SK-N-SH treated with all-trans-retinoic acid at 6 μM for 48 hours (cell line): ENCODE results near the gene UROS.

Source experiments
- ATAC-seq: fragments of 200-7000 bp; cut with Tn5 transposase; 3 replicates; pipeline ENCODE4 v1.9.1; 2020; ENCODE audit warnings: mild to moderate bottlenecking, moderate library complexity
- BACH2 ChIP-seq: fragments of 250-450 bp; sonication (Bioruptor Pico); IDR thresholded peaks from 2 replicates; pipeline ENCODE4 v1.9.0; 2021; ENCODE audit warnings: mild to moderate bottlenecking, borderline replicate concordance
- CREB5 ChIP-seq: fragments of 250-450 bp; sonication (Bioruptor Pico); IDR thresholded peaks from 2 replicates; pipeline ENCODE4 v1.5.1; 2020; ENCODE audit warnings: low read depth, mild to moderate bottlenecking, moderate library complexity
- CSDC2 ChIP-seq: fragments of 250-450 bp; sonication (Bioruptor Pico); IDR thresholded peaks from 2 replicates; pipeline ENCODE4 v1.5.0; 2020; ENCODE audit warnings: mild to moderate bottlenecking, moderate library complexity
- CSRNP3 ChIP-seq: fragments of 250-450 bp; sonication (Bioruptor Pico); IDR thresholded peaks from 2 replicates; pipeline ENCODE4 v1.5.1; 2021; ENCODE audit warnings: mild to moderate bottlenecking, moderate library complexity
- ESRRG ChIP-seq: fragments of 250-450 bp; sonication (Bioruptor Pico); IDR thresholded peaks from 2 replicates; pipeline ENCODE4 v1.6.1; 2021; ENCODE audit warnings: mild to moderate bottlenecking
- ISL1 ChIP-seq: fragments of 250-450 bp; sonication (Bioruptor Pico); IDR thresholded peaks from 2 replicates; pipeline ENCODE4 v2.1.2; 2022; ENCODE audit warnings: mild to moderate bottlenecking, moderate library complexity
- OSR1 ChIP-seq: fragments of 250-450 bp; sonication (Bioruptor Pico); IDR thresholded peaks from 2 replicates; pipeline ENCODE4 v1.8.0; 2022; ENCODE audit warnings: moderate library complexity, mild to moderate bottlenecking, inconsistent platforms
- PATZ1 ChIP-seq: fragments of 250-450 bp; sonication (Bioruptor Pico); IDR thresholded peaks from 2 replicates; pipeline ENCODE4 v1.8.0; 2020; ENCODE audit warnings: mild to moderate bottlenecking, moderate library complexity, borderline replicate concordance
- POU6F1 ChIP-seq: fragments of 250-450 bp; sonication (Bioruptor Pico); IDR thresholded peaks from 2 replicates; pipeline ENCODE4 v1.8.0; 2021; ENCODE audit warnings: low read depth, mild to moderate bottlenecking, moderate library complexity, borderline replicate concordance
- PPARA ChIP-seq: fragments of 250-450 bp; sonication (Bioruptor Pico); IDR thresholded peaks from 2 replicates; pipeline ENCODE4 v1.5.0; 2020; ENCODE audit warnings: mild to moderate bottlenecking, borderline replicate concordance
- RARB ChIP-seq: fragments of 250-450 bp; sonication (Bioruptor Pico); IDR thresholded peaks from 2 replicates; pipeline ENCODE4 v1.8.0; 2021; ENCODE audit warnings: mild to moderate bottlenecking, moderate library complexity
- SNAI2 ChIP-seq: fragments of 250-450 bp; sonication (Bioruptor Pico); IDR thresholded peaks from 2 replicates; pipeline ENCODE4 v1.5.0; 2020; ENCODE audit warnings: mild to moderate bottlenecking, moderate library complexity
- TCF4 ChIP-seq: fragments of 250-450 bp; sonication (Bioruptor Pico); IDR thresholded peaks from 2 replicates; pipeline ENCODE4 v1.8.0; 2021; ENCODE audit warnings: mild to moderate bottlenecking, moderate library complexity, borderline replicate concordance
- TOX ChIP-seq: fragments of 250-450 bp; sonication (Bioruptor Pico); IDR thresholded peaks from 2 replicates; pipeline ENCODE4 v1.8.0; 2021; ENCODE audit warnings: mild to moderate bottlenecking, moderate library complexity, borderline replicate concordance
- TSHZ2 ChIP-seq: fragments of 250-450 bp; sonication (Bioruptor Pico); IDR thresholded peaks from 2 replicates; pipeline ENCODE4 v1.5.0; 2020; ENCODE audit warnings: mild to moderate bottlenecking, moderate library complexity
- ZC3H10 ChIP-seq: fragments of 250-450 bp; sonication (Bioruptor Pico); IDR thresholded peaks from 2 replicates; pipeline ENCODE4 v1.5.1; 2021; ENCODE audit warnings: mild to moderate bottlenecking, moderate library complexity
- ZFP3 ChIP-seq: fragments of 250-450 bp; sonication (Bioruptor Pico); IDR thresholded peaks from 2 replicates; pipeline ENCODE4 v1.5.0; 2020; ENCODE audit warnings: mild to moderate bottlenecking, moderate library complexity
- ZNF565 ChIP-seq: fragments of 450-650 bp; formaldehyde crosslinking; conservative IDR thresholded peaks from 2 replicates; pipeline ENCODE4 v1.5.0; 2020; ENCODE audit warnings: low read depth, mild to moderate bottlenecking, moderate library complexity
- ZNF70 ChIP-seq: fragments of 450-650 bp; formaldehyde crosslinking; IDR thresholded peaks from 2 replicates; pipeline ENCODE4 v1.5.0; 2020; ENCODE audit warnings: mild to moderate bottlenecking, moderate library complexity
- ZNF8 ChIP-seq: fragments of 450-650 bp; formaldehyde crosslinking; IDR thresholded peaks from 2 replicates; pipeline ENCODE4 v1.5.0; 2020; ENCODE audit warnings: mild to moderate bottlenecking, moderate library complexity

The UROS gene

GRCh38 chr10:125739994-125740679 lies 82.9 kb downstream of the UROS start:
- TF ChIP-seq ZNF565 (CRISPR knock-in tag) (no peak), CSDC2 (CRISPR knock-in tag) (no peak), POU6F1 (CRISPR knock-in tag) (no peak), ESRRG (CRISPR knock-in tag) (no peak), PPARA (no peak), PATZ1 (no peak), ZNF70 (CRISPR knock-in tag) (no peak), CSRNP3 (CRISPR knock-in tag) (no peak), TSHZ2 (no peak), TOX (CRISPR knock-in tag) (no peak), BACH2 (CRISPR knock-in tag) (no peak), ZNF8 (CRISPR knock-in tag) (no peak), OSR1 (no peak), ISL1 (CRISPR knock-in tag) (no peak), ZC3H10 (CRISPR knock-in tag) (no peak), SNAI2 (CRISPR knock-in tag) (no peak), CREB5 (no peak), TCF4 (no peak), RARB (no peak), ZFP3 (CRISPR knock-in tag) (no peak)
- ATAC-seq, result no peak
